HG03558 (cell line): ENCODE data around the gene PAWR.
A peak's percentile ranks its signal among the peaks of the same experiment; 100 is the strongest.

Experiments used
- ATAC-seq: cut with Tn5 transposase; IDR thresholded peaks from one replicate; pipeline ENCODE4 v1.9.1; 2021; ENCODE audit warnings: moderate number of reproducible peaks; ENCODE audit not compliant: unreplicated experiment; ENCODE audit errors: extremely low read depth

PAWR gene

GRCh38 chr12:79690638-79691510, at the start of gene PAWR:
PAWR (minus strand) TSS chr12:79690964; CDS start chr12:79690244, 720 bp downstream.
- ATAC-seq = peak; percentile 36

GRCh38 chr12:79737875-79738718, 47.3 kb upstream of the PAWR start:
- peak; percentile 75 for ATAC-seq

GRCh38 chr12:79732638-79733037, 41.9 kb upstream of the PAWR start:
- ATAC-seq = no peak

GRCh38 chr12:79725987-79726386, 35.2 kb upstream of the PAWR start:
- no peak for ATAC-seq

- no peak for ATAC-seq
Observed at GRCh38 chr12:79717006-79717405, 26.2 kb upstream of the PAWR start.

- no peak for ATAC-seq
Observed at GRCh38 chr12:79715308-79715707, 24.5 kb upstream of the PAWR start.

GRCh38 chr12:79710707-79711483, 20.1 kb upstream of the PAWR start:
- no peak for ATAC-seq

- ATAC-seq = no peak
Observed at GRCh38 chr12:79707830-79708229, 17.1 kb upstream of the PAWR start.

- ATAC-seq = no peak
Observed at GRCh38 chr12:79706676-79707075, 15.9 kb upstream of the PAWR start.

- no peak for ATAC-seq
Observed at GRCh38 chr12:79706156-79706555, 15.4 kb upstream of the PAWR start.

GRCh38 chr12:79698966-79699365, 8.2 kb upstream of the PAWR start:
- ATAC-seq = no peak

- no peak for ATAC-seq
Observed at GRCh38 chr12:79696416-79696815, 5.7 kb upstream of the PAWR start.

GRCh38 chr12:79692860-79693577, 2.3 kb upstream of the PAWR start:
- ATAC-seq = no peak

- no peak for ATAC-seq
Observed at GRCh38 chr12:79691511-79692248, 916 bp upstream of the PAWR start.

- ATAC-seq = peak; percentile 1
Observed at GRCh38 chr12:79690142-79690637, 574 bp downstream of the PAWR start.

- peak; percentile 9 for ATAC-seq
Observed at GRCh38 chr12:79689477-79690141, 1.2 kb downstream of the PAWR start.

GRCh38 chr12:79689061-79689476, 1.7 kb downstream of the PAWR start:
- ATAC-seq = no peak

GRCh38 chr12:79688376-79689060, 2.2 kb downstream of the PAWR start:
- ATAC-seq = no peak
